ENCODE measurements around the gene TMEM218. TPM values are rescaled to one million over a fixed set of nuclear protein-coding genes. Genes with fewer than 3 reads are reported as not detected.

TMEM218 gene
- total RNA-seq, 2 experiments from 2014 or later = 3.9 to 4.4 TPM

- Mint-ChIP-seq H3K27ac (no peak overlapping the region), H3K4me3 (no peak overlapping the region), H3K27me3 (peaks cover 55% of the 10 kb centered on the region), H3K36me3 (ENCODE audit: low read depth) (no peaks in the 10 kb centered on the region), H3K9me3 (no peaks in the 10 kb centered on the region), H3K4me1 (ENCODE audit: low read depth) (peaks cover 4% of the 10 kb centered on the region)
- H3K4me1 ChIP-seq (ENCODE audit: insufficient read depth, low read length) = peaks cover 14% of the 10 kb centered on the region
- no peaks in the 10 kb centered on the region for H3K9me3 ChIP-seq (ENCODE audit: control insufficient read depth in 1 of 2, insufficient read depth in 1 of 2, low read length in 2 of 2)
- no peak overlapping the region for H3K27ac ChIP-seq (ENCODE audit: low read depth in 1 of 2, low read length in 2 of 2)
- H3K4me3 ChIP-seq (ENCODE audit: low read length) = no peak overlapping the region
- ChIA-PET POLR2A (no interaction called here), CTCF (no interaction called here)
- H3K27me3 ChIP-seq (ENCODE audit: control insufficient read depth in 1 of 2, insufficient read depth in 2 of 2, low read length in 2 of 2) = peaks cover 0 to 2% of the 10 kb centered on the region in 2 experiments
- no peaks in the 10 kb centered on the region for H3K36me3 ChIP-seq (ENCODE audit: insufficient read depth, low read length)
- ATAC-seq (ENCODE audit: poor library complexity) (no peak), DNase-seq (no peak)
- no peak for TF ChIP-seq CTCF (IDR thresholded peaks at IDR 0.05)
- intact Hi-C loops (cut with DNase I, micrococcal nuclease) = no loop called here
Observed at GRCh38 chr11:125072961-125073590, 38.4 kb downstream of the TMEM218 start.

- Mint-ChIP-seq H3K9me3 (no peaks in the 10 kb centered on the region), H3K27ac (no peak overlapping the region), H3K4me3 (no peak overlapping the region), H3K36me3 (ENCODE audit: low read depth) (no peaks in the 10 kb centered on the region), H3K27me3 (peaks cover 59% of the 10 kb centered on the region), H3K4me1 (ENCODE audit: low read depth) (peaks cover 4% of the 10 kb centered on the region)
- H3K4me3 ChIP-seq (ENCODE audit: low read length) = no peak overlapping the region
- intact Hi-C loops (cut with DNase I, micrococcal nuclease) = no loop called here
- ATAC-seq (ENCODE audit: poor library complexity) (no peak), DNase-seq (peak in 3 of 14 experiments; percentile 21 to 61 (median 60))
- peaks cover 0 to 2% of the 10 kb centered on the region in 2 experiments for H3K27me3 ChIP-seq (ENCODE audit: control insufficient read depth in 1 of 2, insufficient read depth in 2 of 2, low read length in 2 of 2)
- peaks cover 14% of the 10 kb centered on the region for H3K4me1 ChIP-seq (ENCODE audit: insufficient read depth, low read length)
- CTCF ChIA-PET = no interaction called here
- TF ChIP-seq CTCF (IDR thresholded peaks at IDR 0.05) = no peak
- H3K27ac ChIP-seq (ENCODE audit: low read depth in 1 of 2, low read length in 2 of 2) = no peak overlapping the region
- POLR2A ChIA-PET = no interaction called here
- no peaks in the 10 kb centered on the region for H3K9me3 ChIP-seq (ENCODE audit: control insufficient read depth in 1 of 2, insufficient read depth in 1 of 2, low read length in 2 of 2)
- H3K36me3 ChIP-seq (ENCODE audit: insufficient read depth, low read length) = no peaks in the 10 kb centered on the region
Observed at GRCh38 chr11:125072218-125072960, 39.0 kb downstream of the TMEM218 start.

GRCh38 chr11:125071846-125072217 lies 39.6 kb downstream of the TMEM218 start:
- peaks cover 59% of the 10 kb centered on the region for H3K27me3 Mint-ChIP-seq
- CTCF ChIA-PET = no interaction called here
- H3K4me1 ChIP-seq (ENCODE audit: insufficient read depth, low read length) = peaks cover 14% of the 10 kb centered on the region
- H3K36me3 ChIP-seq (ENCODE audit: insufficient read depth, low read length) = no peaks in the 10 kb centered on the region
- no peak overlapping the region for H3K27ac ChIP-seq (ENCODE audit: low read depth in 1 of 2, low read length in 2 of 2)
- peaks cover 0 to 2% of the 10 kb centered on the region in 2 experiments for H3K27me3 ChIP-seq (ENCODE audit: control insufficient read depth in 1 of 2, insufficient read depth in 2 of 2, low read length in 2 of 2)
- no peak for TF ChIP-seq CTCF (IDR thresholded peaks at IDR 0.05)
- ATAC-seq (ENCODE audit: poor library complexity) (no peak), DNase-seq (no peak)
- no peaks in the 10 kb centered on the region for H3K36me3 Mint-ChIP-seq (ENCODE audit: low read depth)
- POLR2A ChIA-PET = no interaction called here
- H3K9me3 Mint-ChIP-seq = no peaks in the 10 kb centered on the region
- no peak overlapping the region for H3K4me3 Mint-ChIP-seq
- intact Hi-C loops (cut with DNase I, micrococcal nuclease) = no loop called here
- peaks cover 4% of the 10 kb centered on the region for H3K4me1 Mint-ChIP-seq (ENCODE audit: low read depth)
- no peaks in the 10 kb centered on the region for H3K9me3 ChIP-seq (ENCODE audit: control insufficient read depth in 1 of 2, insufficient read depth in 1 of 2, low read length in 2 of 2)
- H3K4me3 ChIP-seq (ENCODE audit: low read length) = no peak overlapping the region
- no peak overlapping the region for H3K27ac Mint-ChIP-seq

All from CD4-positive, alpha-beta T cell (primary cell).